HCT116 (cell line): ENCODE measurements around the gene FAM168A. TPM values are rescaled to one million over a fixed set of nuclear protein-coding genes. Genes with fewer than 3 reads are reported as not detected.

ENCODE experiments used
- ATAC-seq: fragments of 200-7000 bp; cut with Tn5 transposase; 2 replicates; pipeline ENCODE4 v1.9.1; 2020; ENCODE audit warnings: mild to moderate bottlenecking, moderate library complexity
- BruUV-seq: library from RNA; stranded (reverse); fragments of 400-500 nt; replicated peaks from 2 replicates; lab custom pipeline; 2021; lab: Mats Ljungman, UMichigan
- CTCF ChIA-PET: fragments of 300-600 bp; sonication (Branson Sonifier 250); formaldehyde crosslinking; loops from one replicate; lab custom pipeline; 2021; ENCODE audit warnings: antibody characterized with exemption; lab: Charles Lee
- POLR2A ChIA-PET: fragments of 300-600, 350-600 bp; sonication (Branson Sonifier 250); formaldehyde crosslinking; loops from one replicate; lab custom pipeline; 2021; ENCODE audit warnings: antibody characterized with exemption; lab: Charles Lee
- RAD21 ChIA-PET, 2 experiments: fragments of 300-600 bp; sonication (Branson Sonifier 250); formaldehyde crosslinking; loops; one replicate each; lab custom pipeline; 2023; ENCODE audit warnings: low total read pairs in 2 of 2; ENCODE audit not compliant: uncharacterized antibody in 2 of 2, unreplicated experiment in 2 of 2, low non-redundant PET in 1 of 2; lab: Charles Lee
- DNase-seq: peaks from one replicate; pipeline ENCODE4 v3.0.0-alpha.2; 2010; ENCODE audit warnings: low read depth, low spot score
- H2AFZ ChIP-seq: fragments of 200-600 bp; shearing (Covaris generic), sonication (generic); 2 replicates; pipeline ENCODE4 v1.6.1; 2017; ENCODE audit warnings: low read depth, mixed run types, mixed read lengths, antibody characterized with exemption, low read length; ENCODE audit not compliant: poor library complexity, severe bottlenecking
- H3K27ac ChIP-seq: 2 replicates; pipeline ENCODE4 v1.5.1; 2012; ENCODE audit warnings: low read depth, low read length
- H3K27me3 ChIP-seq: fragments of 200-600 bp; sonication (generic); 2 replicates; pipeline ENCODE4 v1.6.1; 2016; ENCODE audit warnings: mixed run types, low read length, mixed read lengths; ENCODE audit not compliant: insufficient read depth
- H3K36me3 ChIP-seq, 2 experiments: fragments of 200-500 bp in 1 of 2; fragments of 200-600 bp in 1 of 2; sonication (Bioruptor generic) in 1 of 2; sonication (generic) in 1 of 2; 2 replicates each; pipeline versions ENCODE4 v1.5.1 to v1.6.1; 2014 to 2016; ENCODE audit warnings: low read length in 2 of 2, inconsistent platforms in 1 of 2, mixed read lengths in 1 of 2, mixed run types in 1 of 2; ENCODE audit not compliant: insufficient read depth in 2 of 2, control insufficient read depth in 1 of 2
- H3K4me1 ChIP-seq, 2 experiments: fragments of 200-600 bp in 1 of 2; sonication (generic) in 1 of 2; 2 replicates each; pipeline versions ENCODE4 v1.5.1 to v1.6.1; 2012 to 2017; ENCODE audit warnings: low read length in 2 of 2, inconsistent platforms in 1 of 2, mild to moderate bottlenecking in 1 of 2, mixed read lengths in 1 of 2, mixed run types in 1 of 2, moderate library complexity in 1 of 2; ENCODE audit not compliant: insufficient read depth in 2 of 2, control insufficient read depth in 1 of 2
- H3K4me2 ChIP-seq: fragments of 200-600 bp; sonication (generic); 2 replicates; pipeline ENCODE4 v1.6.1; 2017; ENCODE audit warnings: mixed run types, low read length, mixed read lengths
- H3K4me3 ChIP-seq, 2 experiments: fragments of 200-600 bp in 1 of 2; sonication (generic) in 1 of 2; replicated peaks in 1 of 2; 2 replicates each; pipeline ENCODE4 v1.5.1; 2011 to 2016; ENCODE audit warnings: low read length in 2 of 2, control low read depth in 1 of 2, low read depth in 1 of 2, mild to moderate bottlenecking in 1 of 2, mixed read lengths in 1 of 2, mixed run types in 1 of 2
- H3K79me2 ChIP-seq: fragments of 200-600 bp; sonication (generic); 2 replicates; pipeline ENCODE4 v1.6.1; 2017; ENCODE audit warnings: mild to moderate bottlenecking, mixed run types, low read length, moderate library complexity, mixed read lengths; ENCODE audit not compliant: insufficient read depth
- H3K9ac ChIP-seq: fragments of 200-600 bp; sonication (generic); 2 replicates; pipeline ENCODE4 v1.6.1; 2016; ENCODE audit warnings: low read length, mixed read lengths
- H3K9me2 ChIP-seq: fragments of 200-600 bp; sonication (generic), shearing (Covaris generic); 2 replicates; pipeline ENCODE4 v1.6.1; 2017; ENCODE audit warnings: mixed run types, mild to moderate bottlenecking, moderate library complexity; ENCODE audit not compliant: insufficient read depth
- H3K9me3 ChIP-seq, 2 experiments: fragments of 200-500 bp in 1 of 2; fragments of 200-600 bp in 1 of 2; sonication (Bioruptor generic) in 1 of 2; sonication (generic) in 1 of 2; 2 replicates each; pipeline ENCODE4 v1.6.1; 2014 to 2017; ENCODE audit warnings: low read length in 2 of 2, mixed read lengths in 2 of 2, inconsistent platforms in 1 of 2, low read depth in 1 of 2, mild to moderate bottlenecking in 1 of 2, mixed run types in 1 of 2, moderate library complexity in 1 of 2; ENCODE audit not compliant: control insufficient read depth in 1 of 2, insufficient read depth in 1 of 2
- H4K20me1 ChIP-seq: fragments of 200-600 bp; sonication (generic), shearing (Covaris generic); 2 replicates; pipeline ENCODE4 v1.6.1; 2017; ENCODE audit warnings: mixed run types, mild to moderate bottlenecking, moderate library complexity; ENCODE audit not compliant: insufficient read depth
- CEBPB ChIP-seq: IDR thresholded peaks from 2 replicates; pipeline ENCODE4 v1.6.1; 2012; ENCODE audit warnings: low read depth
- ELF1 ChIP-seq: IDR thresholded peaks from 2 replicates; pipeline ENCODE4 v1.6.1; 2012; ENCODE audit warnings: low read depth, borderline replicate concordance
- EZH2 ChIP-seq: fragments of 200-600 bp; sonication (generic); IDR thresholded peaks from 2 replicates; pipeline ENCODE4 v1.6.1; 2017; ENCODE audit warnings: antibody characterized with exemption, mixed run types
- EZH2phosphoT487 ChIP-seq: fragments of 200-600 bp; IDR thresholded peaks from 2 replicates; pipeline ENCODE4 v1.6.1; 2018; ENCODE audit warnings: antibody characterized with exemption, borderline replicate concordance
- FOSL1 ChIP-seq: IDR thresholded peaks from 2 replicates; pipeline ENCODE4 v1.6.1; 2012; ENCODE audit warnings: low read depth
- JUND ChIP-seq: IDR thresholded peaks from 2 replicates; pipeline ENCODE4 v1.6.1; 2012
- POLR2AphosphoS5 ChIP-seq: IDR thresholded peaks from 2 replicates; pipeline ENCODE4 v1.6.1; 2011; ENCODE audit warnings: mild to moderate bottlenecking, low read depth, low read length, moderate library complexity
- SIN3A ChIP-seq: IDR thresholded peaks from 2 replicates; pipeline ENCODE4 v1.6.1; 2012; ENCODE audit warnings: low read depth
- SP1 ChIP-seq: IDR thresholded peaks from 2 replicates; pipeline ENCODE4 v1.6.1; 2012; ENCODE audit warnings: low read depth
- TCF7L2 ChIP-seq: IDR thresholded peaks from 2 replicates; pipeline ENCODE4 v1.7.0; 2011; ENCODE audit warnings: borderline replicate concordance, inconsistent platforms; ENCODE audit not compliant: insufficient read depth, insufficient read length; ENCODE audit errors: extremely low read depth
- YY1 ChIP-seq: IDR thresholded peaks from 2 replicates; pipeline ENCODE4 v1.6.1; 2011; ENCODE audit warnings: low read length, low read depth, moderate library complexity, mild to moderate bottlenecking; ENCODE audit not compliant: insufficient replicate concordance; ENCODE audit errors: extremely low read depth
- ZFX ChIP-seq: fragments of 450-650 bp; IDR thresholded peaks from 2 replicates; pipeline ENCODE4 v1.6.1; 2017
- ZNF274 ChIP-seq: fragments of 200-500 bp; sonication (Bioruptor generic); IDR thresholded peaks from 2 replicates; pipeline ENCODE4 v1.6.1; 2014; ENCODE audit warnings: mild to moderate bottlenecking, low read depth, low read length, inconsistent platforms
- intact Hi-C: fragments of 100-400 bp; cut with micrococcal nuclease; formaldehyde crosslinking; loops from 2 replicates; pipeline ENCODE4 v1.10.0; 2022
- total RNA-seq: library from RNA; stranded (reverse); gene quantifications from one replicate; pipeline ENCODE4 v1.2.1, GENCODE V29; 2021; ENCODE audit not compliant: unreplicated experiment
- TF ChIP-seq, protein P1 (sequence below), 3 experiments: fragments of 200-600 bp in 1 of 3; sonication (generic) in 1 of 3; IDR thresholded peaks in 2 of 3; conservative IDR thresholded peaks in 1 of 3; 2 replicates each; pipeline ENCODE4 v1.5.1; 2012 to 2017; ENCODE audit warnings: low read depth in 2 of 3, low read length in 2 of 3, antibody characterized with exemption in 1 of 3, borderline replicate concordance in 1 of 3, control low read depth in 1 of 3, mild to moderate bottlenecking in 1 of 3, mixed read lengths in 1 of 3, mixed run types in 1 of 3, moderate library complexity in 1 of 3; ENCODE audit not compliant: insufficient read depth in 1 of 3
- TF ChIP-seq, protein P2 (sequence below): IDR thresholded peaks from 2 replicates; pipeline ENCODE4 v1.6.1; 2011; ENCODE audit warnings: mild to moderate bottlenecking, low read length, moderate library complexity; ENCODE audit not compliant: insufficient replicate concordance; ENCODE audit errors: extremely low read depth
- TF ChIP-seq, protein P3 (sequence below): IDR thresholded peaks from 2 replicates; pipeline ENCODE4 v1.6.1; 2012

Gene FAM168A
- total RNA-seq, 1 experiment from 2014 or later: 31.5 TPM

DNA sequence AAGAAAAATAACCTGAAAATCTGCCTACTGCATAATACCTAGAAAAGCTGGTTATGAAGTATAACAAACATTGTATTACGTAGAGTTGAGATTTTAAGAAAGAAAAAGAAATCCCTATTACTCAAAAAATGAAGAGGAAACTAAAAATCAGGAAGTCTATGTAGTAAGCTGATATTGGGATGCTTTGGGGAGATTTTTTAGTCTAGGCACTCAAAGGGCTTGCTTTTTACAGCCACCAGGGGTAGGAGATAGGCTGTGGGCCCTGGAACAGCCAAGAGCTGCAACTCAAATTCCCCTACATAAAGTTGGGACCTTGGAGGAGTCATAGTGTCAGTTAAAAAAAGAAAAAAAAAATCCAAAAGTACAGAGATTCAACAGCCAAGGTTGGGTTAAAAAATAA is 131.3 kb downstream of the FAM168A start:
- Histone ChIP-seq H3K4me3 (no peak overlapping the region), H3K36me3 (no peaks in the 10 kb centered on the region), H3K4me2 (no peak overlapping the region)
- DNase-seq: no peak
- CTCF ChIA-PET: interaction anchor here (2.3 to 7.0 kb wide), 2 partner anchors 12 to 159 kb away, joined by 5 to 39 read pairs; no protein-coding TSS in a partner anchor
- TF ChIP-seq, protein P1, sequence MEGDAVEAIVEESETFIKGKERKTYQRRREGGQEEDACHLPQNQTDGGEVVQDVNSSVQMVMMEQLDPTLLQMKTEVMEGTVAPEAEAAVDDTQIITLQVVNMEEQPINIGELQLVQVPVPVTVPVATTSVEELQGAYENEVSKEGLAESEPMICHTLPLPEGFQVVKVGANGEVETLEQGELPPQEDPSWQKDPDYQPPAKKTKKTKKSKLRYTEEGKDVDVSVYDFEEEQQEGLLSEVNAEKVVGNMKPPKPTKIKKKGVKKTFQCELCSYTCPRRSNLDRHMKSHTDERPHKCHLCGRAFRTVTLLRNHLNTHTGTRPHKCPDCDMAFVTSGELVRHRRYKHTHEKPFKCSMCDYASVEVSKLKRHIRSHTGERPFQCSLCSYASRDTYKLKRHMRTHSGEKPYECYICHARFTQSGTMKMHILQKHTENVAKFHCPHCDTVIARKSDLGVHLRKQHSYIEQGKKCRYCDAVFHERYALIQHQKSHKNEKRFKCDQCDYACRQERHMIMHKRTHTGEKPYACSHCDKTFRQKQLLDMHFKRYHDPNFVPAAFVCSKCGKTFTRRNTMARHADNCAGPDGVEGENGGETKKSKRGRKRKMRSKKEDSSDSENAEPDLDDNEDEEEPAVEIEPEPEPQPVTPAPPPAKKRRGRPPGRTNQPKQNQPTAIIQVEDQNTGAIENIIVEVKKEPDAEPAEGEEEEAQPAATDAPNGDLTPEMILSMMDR (IDR thresholded peaks at IDR 0.05 in 2 of 3, conservative IDR thresholded peaks at IDR 0.05 in 1 of 3; ENCODE audit: borderline replicate concordance in 1 of 3, insufficient read depth in 1 of 3, low read depth in 2 of 3, low read length in 2 of 3): 0 out of 6 replicates have a peak, but pooled peaks of 1 of the 3 experiments have one; percentile 6
- no peak for TF ChIP-seq JUND
- TF ChIP-seq, all 23 proteins: peak for 1
- no peak for ATAC-seq
- Histone ChIP-seq H3K9me2 (no peaks in the 10 kb centered on the region), H3K9me3 (no peaks in the 10 kb centered on the region), H3K27me3 (no peaks in the 10 kb centered on the region), H3K27ac (no peak overlapping the region), H3K4me1 (no peaks in the 10 kb centered on the region), H4K20me1 (no peaks in the 10 kb centered on the region), H3K79me2 (no peaks in the 10 kb centered on the region), H3K9ac (no peak overlapping the region), H2AFZ (no peak overlapping the region)
- POLR2A ChIA-PET: no interaction called here
- intact Hi-C loops: no loop called here
- RAD21 ChIA-PET: no interaction called here
- BruUV-seq: no TSS peak

DNA sequence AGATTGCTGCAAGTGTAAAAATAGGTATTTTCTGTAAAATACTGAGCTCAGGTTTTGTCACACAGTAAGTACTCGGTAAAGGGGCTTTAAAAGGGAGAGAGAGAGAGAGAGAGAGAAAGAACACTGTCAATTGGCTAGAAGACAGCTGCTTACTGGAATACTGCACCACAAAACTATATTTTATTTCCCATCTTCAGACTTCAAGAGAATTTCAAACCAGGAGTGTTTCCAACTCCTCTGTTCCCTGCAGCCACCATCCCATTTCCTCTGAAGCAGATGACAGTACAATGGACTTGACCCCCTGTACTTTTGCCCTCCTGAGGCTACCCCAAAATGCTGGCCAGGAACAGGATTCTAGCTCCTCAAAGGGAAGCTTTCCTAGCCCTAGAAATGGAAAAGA is 132.0 kb downstream of the FAM168A start:
- Histone ChIP-seq H3K4me2 (no peak overlapping the region), H3K9me3 (no peaks in the 10 kb centered on the region), H3K36me3 (no peaks in the 10 kb centered on the region), H4K20me1 (no peaks in the 10 kb centered on the region), H3K4me1 (no peaks in the 10 kb centered on the region), H3K9me2 (no peaks in the 10 kb centered on the region), H3K27me3 (no peaks in the 10 kb centered on the region), H3K4me3 (no peak overlapping the region), H3K27ac (no peak overlapping the region), H3K9ac (no peak overlapping the region), H3K79me2 (no peaks in the 10 kb centered on the region), H2AFZ (no peak overlapping the region)
- intact Hi-C loops: no loop called here
- CTCF ChIA-PET: interaction anchor here (2.3 to 7.0 kb wide), 2 partner anchors 13 to 160 kb away, joined by 5 to 39 read pairs; no protein-coding TSS in a partner anchor
- DNase-seq: no peak
- no TSS peak for BruUV-seq
- RAD21 ChIA-PET: no interaction called here
- ATAC-seq: no peak
- POLR2A ChIA-PET: no interaction called here
- TF ChIP-seq FOSL1 (no peak), ZNF274 (no peak), TCF7L2 (no peak), SP1 (no peak), EZH2phosphoT487 (no peak), POLR2AphosphoS5 (no peak), ZFX (no peak), CEBPB (no peak), ELF1 (no peak), YY1 (no peak), EZH2 (no peak), SIN3A (no peak)
- TF ChIP-seq, protein P2, sequence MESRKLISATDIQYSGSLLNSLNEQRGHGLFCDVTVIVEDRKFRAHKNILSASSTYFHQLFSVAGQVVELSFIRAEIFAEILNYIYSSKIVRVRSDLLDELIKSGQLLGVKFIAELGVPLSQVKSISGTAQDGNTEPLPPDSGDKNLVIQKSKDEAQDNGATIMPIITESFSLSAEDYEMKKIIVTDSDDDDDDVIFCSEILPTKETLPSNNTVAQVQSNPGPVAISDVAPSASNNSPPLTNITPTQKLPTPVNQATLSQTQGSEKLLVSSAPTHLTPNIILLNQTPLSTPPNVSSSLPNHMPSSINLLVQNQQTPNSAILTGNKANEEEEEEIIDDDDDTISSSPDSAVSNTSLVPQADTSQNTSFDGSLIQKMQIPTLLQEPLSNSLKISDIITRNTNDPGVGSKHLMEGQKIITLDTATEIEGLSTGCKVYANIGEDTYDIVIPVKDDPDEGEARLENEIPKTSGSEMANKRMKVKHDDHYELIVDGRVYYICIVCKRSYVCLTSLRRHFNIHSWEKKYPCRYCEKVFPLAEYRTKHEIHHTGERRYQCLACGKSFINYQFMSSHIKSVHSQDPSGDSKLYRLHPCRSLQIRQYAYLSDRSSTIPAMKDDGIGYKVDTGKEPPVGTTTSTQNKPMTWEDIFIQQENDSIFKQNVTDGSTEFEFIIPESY: no peak
- TF ChIP-seq, protein P3, sequence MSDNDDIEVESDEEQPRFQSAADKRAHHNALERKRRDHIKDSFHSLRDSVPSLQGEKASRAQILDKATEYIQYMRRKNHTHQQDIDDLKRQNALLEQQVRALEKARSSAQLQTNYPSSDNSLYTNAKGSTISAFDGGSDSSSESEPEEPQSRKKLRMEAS: no peak
